Liver (tissue), 9 donors: ENCODE data around the gene ANKFN1. TPM values are rescaled to one million over a fixed set of nuclear protein-coding genes. Genes with fewer than 3 reads are reported as not detected.

Experiments
- DNase-seq: peaks from one replicate; pipeline ENCODE4 v3.0.0-alpha.2; 2017; ENCODE audit warnings: low spot score
- H3K27ac ChIP-seq, 2 donors: one replicate each; pipeline ENCODE4 v1.7.0; 2013; ENCODE audit warnings: inconsistent platforms in 2 of 2, low read length in 2 of 2, control low read depth in 1 of 2, low read depth in 1 of 2, mild to moderate bottlenecking in 1 of 2
- H3K27me3 ChIP-seq, 4 donors: one replicate each; pipeline versions ENCODE4 v1.6.1 to v1.7.0; 2013; ENCODE audit warnings: low read length in 3 of 4, inconsistent platforms in 1 of 4, mild to moderate bottlenecking in 1 of 4, moderate library complexity in 1 of 4; ENCODE audit not compliant: control insufficient read depth in 4 of 4, insufficient read depth in 4 of 4
- H3K36me3 ChIP-seq, 4 donors: one replicate each; pipeline versions ENCODE4 v1.6.1 to v1.7.0; 2013; ENCODE audit warnings: low read length in 3 of 4, mild to moderate bottlenecking in 3 of 4, low read depth in 1 of 4, moderate library complexity in 1 of 4; ENCODE audit not compliant: control insufficient read depth in 4 of 4, insufficient read depth in 3 of 4
- H3K4me1 ChIP-seq, 4 donors: one replicate each; pipeline versions ENCODE4 v1.6.1 to v1.7.0; 2013; ENCODE audit warnings: low read length in 3 of 4, mild to moderate bottlenecking in 3 of 4, moderate library complexity in 1 of 4; ENCODE audit not compliant: control insufficient read depth in 4 of 4, insufficient read depth in 4 of 4
- H3K4me3 ChIP-seq, 3 donors: one replicate each; pipeline versions ENCODE4 v1.6.1 to v1.7.0; 2013; ENCODE audit warnings: low read length in 3 of 3, control low read depth in 1 of 3, low read depth in 1 of 3, mild to moderate bottlenecking in 1 of 3
- H3K9ac ChIP-seq, 2 donors: one replicate each; pipeline ENCODE4 v1.7.0; 2013; ENCODE audit warnings: low read length in 2 of 2, mild to moderate bottlenecking in 2 of 2, moderate library complexity in 2 of 2, control low read depth in 1 of 2, low read depth in 1 of 2
- H3K9me3 ChIP-seq, 4 donors: one replicate each; pipeline versions ENCODE4 v1.6.1 to v1.7.0; 2013; ENCODE audit warnings: low read length in 3 of 4; ENCODE audit not compliant: control insufficient read depth in 4 of 4
- ATF3 ChIP-seq: IDR thresholded peaks from 2 replicates; pipeline ENCODE4 v1.6.1; 2016; ENCODE audit warnings: antibody characterized with exemption
- CTCF ChIP-seq: fragments of 150-350 bp; IDR thresholded peaks from 2 replicates; pipeline ENCODE4 v1.5.1; 2017; ENCODE audit warnings: improper control_type of control experiment, low read depth, low read length; ENCODE audit not compliant: missing input control
- EGR1 ChIP-seq, 2 donors: IDR thresholded peaks; 2 replicates each; pipeline ENCODE4 v1.6.1; 2016 to 2018; ENCODE audit warnings: antibody characterized with exemption in 2 of 2, low read depth in 2 of 2
- FOXA1 ChIP-seq: IDR thresholded peaks from 2 replicates; pipeline ENCODE4 v1.6.1; 2016; ENCODE audit warnings: antibody characterized with exemption
- FOXA2 ChIP-seq: IDR thresholded peaks from 2 replicates; pipeline ENCODE4 v1.6.1; 2016; ENCODE audit warnings: antibody characterized with exemption
- HNF4A ChIP-seq, 2 donors: conservative IDR thresholded peaks; 2 replicates each; pipeline ENCODE4 v1.6.1; 2016; ENCODE audit warnings: antibody characterized with exemption in 2 of 2, mild to moderate bottlenecking in 2 of 2
- HNF4G ChIP-seq: IDR thresholded peaks from 2 replicates; pipeline ENCODE4 v1.6.1; 2016; ENCODE audit warnings: antibody characterized with exemption
- JUND ChIP-seq, 2 donors: IDR thresholded peaks; 2 replicates each; pipeline ENCODE4 v1.6.1; 2016; ENCODE audit warnings: antibody characterized with exemption in 2 of 2
- MAX ChIP-seq: IDR thresholded peaks from 2 replicates; pipeline ENCODE4 v1.6.1; 2016; ENCODE audit warnings: antibody characterized with exemption
- NR2F2 ChIP-seq: IDR thresholded peaks from 2 replicates; pipeline ENCODE4 v1.6.1; 2016; ENCODE audit warnings: antibody characterized with exemption
- RAD21 ChIP-seq, 2 donors: IDR thresholded peaks; 2 replicates each; pipeline ENCODE4 v1.6.1; 2016; ENCODE audit warnings: antibody characterized with exemption in 2 of 2, mild to moderate bottlenecking in 2 of 2
- REST ChIP-seq: IDR thresholded peaks from 2 replicates; pipeline ENCODE4 v1.6.1; 2016; ENCODE audit warnings: antibody characterized with exemption, mild to moderate bottlenecking
- RXRA ChIP-seq, 2 donors: IDR thresholded peaks; 2 replicates each; pipeline ENCODE4 v1.6.1; 2017 to 2018; ENCODE audit warnings: antibody characterized with exemption in 2 of 2, mild to moderate bottlenecking in 1 of 2
- SP1 ChIP-seq: IDR thresholded peaks from 2 replicates; pipeline ENCODE4 v1.6.1; 2018; ENCODE audit warnings: antibody characterized with exemption, mild to moderate bottlenecking
- YY1 ChIP-seq: IDR thresholded peaks from 2 replicates; pipeline ENCODE4 v1.6.1; 2016; ENCODE audit warnings: antibody characterized with exemption, mild to moderate bottlenecking
- ZBTB33 ChIP-seq: IDR thresholded peaks from 2 replicates; pipeline ENCODE4 v1.6.1; 2016; ENCODE audit warnings: antibody characterized with exemption
- WGBS: extraction: QIAGEN DNeasy Blood & Tissue Kit; methylation state at CpG from one replicate; pipeline ENCODE4 v1.1.7; 2013; 5-methylcytosine and 5-hydroxymethylcytosine counted together
- polyA plus RNA-seq, 2 donors: library from polyadenylated mRNA; stranded (reverse) in 1 of 2; unstranded in 1 of 2; fragments of 200-250 nt in 1 of 2; fragments of >200 nt in 1 of 2; fragmentation: Nextera tagmentation in 1 of 2; extraction: Ambion mirVana in 1 of 2; gene quantifications; one replicate each; pipeline versions ENCODE4 v1.2.1 to v1.2.3, GENCODE V29; 2013 to 2015
- total RNA-seq, 2 donors: library from RNA; depleted of rRNA; stranded (reverse); fragments of >200 nt; gene quantifications; one replicate each; pipeline ENCODE4 v1.2.3, GENCODE V29; 2014
- donor health status: healthy.
- donor health status: healthy.
- donor health status: healthy.
- donor health status: healthy.
- donor health status: healthy.

The ANKFN1 gene
- total and polyA plus RNA-seq, 4 donors, result not detected

- H3K4me1 ChIP-seq, result no peaks in the 10 kb centered on the region
- no peak for TF ChIP-seq EGR1 (IDR thresholded peaks at IDR 0.05; ENCODE audit: low read depth in 2 of 2)
- TF ChIP-seq ATF3, result no peak
- no peak for TF ChIP-seq RAD21 (IDR thresholded peaks at IDR 0.05)
- no peak for TF ChIP-seq HNF4G
- TF ChIP-seq JUND (IDR thresholded peaks at IDR 0.05), result no peak
- TF ChIP-seq FOXA2, result no peak
- no peak for TF ChIP-seq REST
- no peak for TF ChIP-seq NR2F2
- no peak for TF ChIP-seq RXRA (IDR thresholded peaks at IDR 0.05)
- TF ChIP-seq FOXA1, result no peak
- no peak for TF ChIP-seq CTCF
- TF ChIP-seq YY1, result no peak
- no peak for TF ChIP-seq HNF4A (conservative IDR thresholded peaks at IDR 0.05)
- TF ChIP-seq SP1, result no peak
- H3K27ac ChIP-seq, result no peak overlapping the region
- H3K4me3 ChIP-seq, result no peak overlapping the region
- H3K36me3 ChIP-seq, result no peaks in the 10 kb centered on the region
- no peaks in the 10 kb centered on the region for H3K9me3 ChIP-seq
- H3K27me3 ChIP-seq, result no peaks in the 10 kb centered on the region
- H3K9ac ChIP-seq, result no peak overlapping the region
- no peak for DNase-seq
- WGBS, result 90% methylated on average over 7 of the region's 7 CpGs
Measured at GRCh38 chr17:56141046-56141839, 12.0 kb upstream of the ANKFN1 start.

GRCh38 chr17:56142325-56142724 lies 10.9 kb upstream of the ANKFN1 start:
- Histone ChIP-seq H3K27ac (no peak overlapping the region), H3K4me3 (no peak overlapping the region), H3K4me1 (no peaks in the 10 kb centered on the region), H3K27me3 (no peaks in the 10 kb centered on the region), H3K36me3 (no peaks in the 10 kb centered on the region), H3K9me3 (no peaks in the 10 kb centered on the region), H3K9ac (no peak overlapping the region)
- TF ChIP-seq JUND (IDR thresholded peaks at IDR 0.05) (no peak), RAD21 (IDR thresholded peaks at IDR 0.05) (no peak), RXRA (IDR thresholded peaks at IDR 0.05) (no peak), ATF3 (no peak), FOXA2 (no peak), CTCF (no peak), HNF4A (conservative IDR thresholded peaks at IDR 0.05) (no peak), YY1 (no peak), MAX (no peak), FOXA1 (no peak), NR2F2 (no peak), ZBTB33 (no peak), SP1 (no peak)
- 81% methylated on average over 1 of the region's 1 CpG for WGBS
- no peak for DNase-seq
